ENCODE measurements around the gene CENPB. TPM values are rescaled to one million over a fixed set of nuclear protein-coding genes. Genes with fewer than 3 reads are reported as not detected.

CENPB gene
- polyA plus RNA-seq, 1 of the 3 experiments (the other 2 are of a cell fraction) = 41.2 TPM

DNA sequence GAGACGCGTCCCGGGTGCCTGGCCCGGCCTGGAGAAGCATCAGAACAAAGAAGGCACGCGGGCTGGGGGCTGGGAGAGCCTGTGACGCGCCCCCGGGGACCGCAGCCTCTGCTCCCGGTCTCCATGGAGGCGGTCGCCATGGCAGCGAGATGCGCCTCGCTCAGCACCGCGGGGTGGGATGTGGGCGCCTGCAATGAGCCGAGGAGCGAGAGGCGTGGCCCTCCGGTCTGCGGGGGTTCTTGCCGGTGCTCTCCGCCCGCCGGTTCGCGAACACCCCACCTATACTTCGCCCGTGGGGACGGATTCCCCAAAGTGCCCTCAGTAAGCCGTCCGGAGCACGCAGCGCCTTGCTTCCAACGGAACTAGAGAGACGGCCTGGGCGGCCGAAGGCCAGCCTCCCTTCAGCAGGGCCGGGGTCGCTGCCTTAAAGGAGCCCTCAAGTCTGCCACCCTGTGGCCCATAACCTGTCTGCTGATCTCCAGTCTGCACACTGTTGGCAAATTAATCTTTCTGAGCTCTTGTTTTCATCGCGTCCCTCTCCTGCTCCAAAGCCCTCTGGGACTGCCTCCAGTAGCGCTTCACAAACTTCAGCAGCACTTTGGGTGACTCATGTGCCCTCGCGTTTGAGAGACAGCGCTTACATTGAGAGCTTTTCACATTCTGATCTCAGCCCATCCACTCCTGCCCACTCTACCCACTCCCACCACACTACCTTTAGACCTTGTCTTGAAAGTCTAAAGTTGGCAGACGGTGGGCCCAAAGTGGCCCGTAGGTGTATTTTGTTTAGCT, 18.0 kb downstream of the CENPB start:
- Histone ChIP-seq H3K27me3 (ENCODE audit: insufficient read depth) (no peaks in the 10 kb centered on the region), H3K27ac (ENCODE audit: low read depth in 2 of 2, low read length in 1 of 2) (peak overlapping the region; percentile 94 to 95), H3K4me1 (ENCODE audit: control insufficient read depth in 1 of 2, insufficient read depth in 2 of 2, low read depth in 1 of 2, low read length in 1 of 2) (peaks cover 9 to 22% of the 10 kb centered on the region in 2 experiments; a peak in 3 of 4 replicates), H2AFZ (ENCODE audit: low read depth) (peak overlapping the region; percentile 81), H3K79me2 (ENCODE audit: insufficient read depth) (peaks cover 11% of the 10 kb centered on the region; the same call in 1 of the 2 replicates), H3K4me3 (ENCODE audit: low read depth in 2 of 2, low read length in 1 of 2) (peak overlapping the region; percentile 83 to 93), H3K9ac (peak overlapping the region; percentile 97), H3K9me2 (no peaks in the 10 kb centered on the region), H4K20me1 (ENCODE audit: insufficient read depth) (no peaks in the 10 kb centered on the region), H3K4me2 (peak overlapping the region; percentile 95), H3K9me3 (no peaks in the 10 kb centered on the region), H3F3A (replicated peaks; ENCODE audit: insufficient read depth) (peaks cover 17% of the 10 kb centered on the region), H3K36me3 (replicated peaks in 1 of 2; ENCODE audit: control insufficient read depth in 1 of 2, insufficient read depth in 2 of 2, low read length in 1 of 2) (no peaks in the 10 kb centered on the region)
- ChIA-PET POLR2A (interaction anchor here (1.0 to 2.7 kb wide), 9 partner anchors 9 to 52 kb away, joined by 3 to 18 read pairs (median 7); partner anchors contain the start of genes AP5S1, CDC25B, CENPB and SPEF1), CTCF (interaction anchor here (0.5 to 13.1 kb wide), 28 partner anchors 10 to 317 kb away, joined by 3 to 151 read pairs (median 8); partner anchors contain the start of genes AP5S1, CENPB and SPEF1)
- peak; percentile 91 for DNase-seq
- TF ChIP-seq, protein P1, sequence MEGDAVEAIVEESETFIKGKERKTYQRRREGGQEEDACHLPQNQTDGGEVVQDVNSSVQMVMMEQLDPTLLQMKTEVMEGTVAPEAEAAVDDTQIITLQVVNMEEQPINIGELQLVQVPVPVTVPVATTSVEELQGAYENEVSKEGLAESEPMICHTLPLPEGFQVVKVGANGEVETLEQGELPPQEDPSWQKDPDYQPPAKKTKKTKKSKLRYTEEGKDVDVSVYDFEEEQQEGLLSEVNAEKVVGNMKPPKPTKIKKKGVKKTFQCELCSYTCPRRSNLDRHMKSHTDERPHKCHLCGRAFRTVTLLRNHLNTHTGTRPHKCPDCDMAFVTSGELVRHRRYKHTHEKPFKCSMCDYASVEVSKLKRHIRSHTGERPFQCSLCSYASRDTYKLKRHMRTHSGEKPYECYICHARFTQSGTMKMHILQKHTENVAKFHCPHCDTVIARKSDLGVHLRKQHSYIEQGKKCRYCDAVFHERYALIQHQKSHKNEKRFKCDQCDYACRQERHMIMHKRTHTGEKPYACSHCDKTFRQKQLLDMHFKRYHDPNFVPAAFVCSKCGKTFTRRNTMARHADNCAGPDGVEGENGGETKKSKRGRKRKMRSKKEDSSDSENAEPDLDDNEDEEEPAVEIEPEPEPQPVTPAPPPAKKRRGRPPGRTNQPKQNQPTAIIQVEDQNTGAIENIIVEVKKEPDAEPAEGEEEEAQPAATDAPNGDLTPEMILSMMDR (IDR thresholded peaks at IDR 0.05) = peak; percentile 58
- TF ChIP-seq FOSL2 (IDR thresholded peaks at IDR 0.05; ENCODE audit: borderline replicate concordance, low read depth) (peak; percentile 43; the same call in 1 of the 2 replicates), RCOR1 (IDR thresholded peaks at IDR 0.05; ENCODE audit: low read length) (peak; percentile 5; the same call in 1 of the 2 replicates), SMC3 (IDR thresholded peaks at IDR 0.05; ENCODE audit: low read depth, low read length) (peak; percentile 59; the same call in 1 of the 2 replicates), RAD21 (IDR thresholded peaks at IDR 0.05; ENCODE audit: low read length) (peak; percentile 61), MEF2A (IDR thresholded peaks at IDR 0.05; ENCODE audit: borderline replicate concordance, low read depth) (no peak), RFX5 (IDR thresholded peaks at IDR 0.05; ENCODE audit: low read length) (no peak), TAF1 (IDR thresholded peaks at IDR 0.05; ENCODE audit: borderline replicate concordance, low read depth, low read length) (peak; percentile 53), MXI1 (IDR thresholded peaks at IDR 0.05; ENCODE audit: low read depth, low read length) (peak; percentile 82), SIN3A (IDR thresholded peaks at IDR 0.05; ENCODE audit: borderline replicate concordance, low read depth, low read length) (no peak)
- TF ChIP-seq, protein P2, sequence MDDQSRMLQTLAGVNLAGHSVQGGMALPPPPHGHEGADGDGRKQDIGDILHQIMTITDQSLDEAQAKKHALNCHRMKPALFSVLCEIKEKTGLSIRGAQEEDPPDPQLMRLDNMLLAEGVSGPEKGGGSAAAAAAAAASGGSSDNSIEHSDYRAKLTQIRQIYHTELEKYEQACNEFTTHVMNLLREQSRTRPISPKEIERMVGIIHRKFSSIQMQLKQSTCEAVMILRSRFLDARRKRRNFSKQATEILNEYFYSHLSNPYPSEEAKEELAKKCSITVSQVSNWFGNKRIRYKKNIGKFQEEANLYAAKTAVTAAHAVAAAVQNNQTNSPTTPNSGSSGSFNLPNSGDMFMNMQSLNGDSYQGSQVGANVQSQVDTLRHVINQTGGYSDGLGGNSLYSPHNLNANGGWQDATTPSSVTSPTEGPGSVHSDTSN (IDR thresholded peaks at IDR 0.05) = peak; percentile 30; the same call in 1 of the 2 replicates
- TF ChIP-seq, protein P3, sequence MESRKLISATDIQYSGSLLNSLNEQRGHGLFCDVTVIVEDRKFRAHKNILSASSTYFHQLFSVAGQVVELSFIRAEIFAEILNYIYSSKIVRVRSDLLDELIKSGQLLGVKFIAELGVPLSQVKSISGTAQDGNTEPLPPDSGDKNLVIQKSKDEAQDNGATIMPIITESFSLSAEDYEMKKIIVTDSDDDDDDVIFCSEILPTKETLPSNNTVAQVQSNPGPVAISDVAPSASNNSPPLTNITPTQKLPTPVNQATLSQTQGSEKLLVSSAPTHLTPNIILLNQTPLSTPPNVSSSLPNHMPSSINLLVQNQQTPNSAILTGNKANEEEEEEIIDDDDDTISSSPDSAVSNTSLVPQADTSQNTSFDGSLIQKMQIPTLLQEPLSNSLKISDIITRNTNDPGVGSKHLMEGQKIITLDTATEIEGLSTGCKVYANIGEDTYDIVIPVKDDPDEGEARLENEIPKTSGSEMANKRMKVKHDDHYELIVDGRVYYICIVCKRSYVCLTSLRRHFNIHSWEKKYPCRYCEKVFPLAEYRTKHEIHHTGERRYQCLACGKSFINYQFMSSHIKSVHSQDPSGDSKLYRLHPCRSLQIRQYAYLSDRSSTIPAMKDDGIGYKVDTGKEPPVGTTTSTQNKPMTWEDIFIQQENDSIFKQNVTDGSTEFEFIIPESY (IDR thresholded peaks at IDR 0.05; ENCODE audit: borderline replicate concordance, low read depth) = no peak
- TF ChIP-seq, protein P4, sequence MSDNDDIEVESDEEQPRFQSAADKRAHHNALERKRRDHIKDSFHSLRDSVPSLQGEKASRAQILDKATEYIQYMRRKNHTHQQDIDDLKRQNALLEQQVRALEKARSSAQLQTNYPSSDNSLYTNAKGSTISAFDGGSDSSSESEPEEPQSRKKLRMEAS (IDR thresholded peaks at IDR 0.05; ENCODE audit: low read depth) = 0 out of 2 replicates have a peak, but pooled peaks have one; percentile 7
- WGBS (ENCODE audit: low lambda C conversion rate) = under 1% methylated on average over 26 of the region's 51 CpGs
